Stimulated activated CD4-positive, alpha-beta T cell treated with anti-CD3 and anti-CD28 coated beads, Interleukin-12 subunit alpha, Interleukin-12 subunit beta, amount 100 ng/mL, for 24 hours (primary cell): ENCODE measurements around the gene GNAS-AS1.

ENCODE experiments used
- DNase-seq, 2 experiments: peaks; one replicate each; pipeline ENCODE4 v3.0.0-alpha.2; 2020; ENCODE audit warnings: low read depth in 2 of 2

The GNAS-AS1 gene

DNA sequence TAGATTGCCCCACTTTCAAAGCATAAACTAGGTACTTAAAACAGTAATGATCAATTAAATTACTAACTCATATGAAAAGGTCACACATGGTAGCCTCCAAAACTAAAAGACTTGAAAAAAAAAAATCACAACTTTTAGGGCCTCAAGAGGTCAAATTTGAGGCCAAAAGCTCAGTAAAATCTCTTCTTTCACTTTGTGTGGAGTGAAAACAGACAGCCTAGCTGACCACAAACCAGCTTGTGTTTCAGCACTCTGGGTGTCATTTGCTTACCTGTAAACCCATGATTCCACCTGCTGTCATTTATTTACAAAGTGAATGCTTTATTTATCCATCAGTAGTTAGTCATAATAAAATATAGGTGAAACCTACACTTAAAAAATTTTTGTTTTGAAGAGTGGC lies 35.8 kb upstream of the GNAS-AS1 start:
- no peak for DNase-seq

DNA sequence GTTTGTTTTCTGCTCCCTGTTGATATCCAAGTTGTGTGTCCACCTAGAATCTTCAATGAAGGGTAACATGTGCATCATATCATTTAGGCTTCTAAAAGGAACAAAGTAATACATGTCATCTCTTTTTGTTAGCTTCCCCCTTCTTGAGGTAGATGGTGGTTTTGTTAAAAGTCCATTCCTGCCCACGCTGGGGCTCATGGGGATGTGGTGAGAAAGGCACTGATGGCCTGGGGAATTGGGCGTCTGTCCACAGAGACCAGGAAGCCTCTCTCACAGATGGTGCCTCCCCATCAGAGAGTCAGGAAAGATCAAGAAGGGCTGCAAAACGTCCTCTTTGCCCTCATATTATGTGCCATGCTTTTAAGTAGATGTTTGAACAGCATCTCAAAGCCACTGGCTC lies 34.3 kb upstream of the GNAS-AS1 start:
- DNase-seq = no peak

DNA sequence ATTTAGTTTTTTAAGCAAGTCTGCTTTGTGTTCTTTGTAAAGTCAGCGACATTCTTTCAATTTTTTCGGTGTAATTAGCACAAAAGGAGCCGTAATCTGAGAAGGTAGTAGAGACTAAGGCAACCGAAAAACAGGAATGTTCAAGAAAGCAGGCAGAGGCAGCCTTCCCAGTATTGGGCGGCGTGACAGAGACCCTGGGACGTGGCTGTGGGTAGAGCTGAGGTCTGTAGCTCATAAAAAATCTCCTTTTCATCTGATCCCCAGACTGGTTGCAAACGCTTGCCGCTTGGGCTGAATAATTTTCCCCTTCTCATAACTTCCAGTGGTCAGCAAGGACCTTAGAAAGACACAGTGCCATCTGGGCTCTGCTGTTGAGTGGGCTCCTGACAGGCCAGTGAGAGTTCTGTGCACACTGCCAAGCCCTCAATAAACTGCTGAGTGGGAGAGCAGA lies 32.6 kb upstream of the GNAS-AS1 start:
- no peak for DNase-seq

DNA sequence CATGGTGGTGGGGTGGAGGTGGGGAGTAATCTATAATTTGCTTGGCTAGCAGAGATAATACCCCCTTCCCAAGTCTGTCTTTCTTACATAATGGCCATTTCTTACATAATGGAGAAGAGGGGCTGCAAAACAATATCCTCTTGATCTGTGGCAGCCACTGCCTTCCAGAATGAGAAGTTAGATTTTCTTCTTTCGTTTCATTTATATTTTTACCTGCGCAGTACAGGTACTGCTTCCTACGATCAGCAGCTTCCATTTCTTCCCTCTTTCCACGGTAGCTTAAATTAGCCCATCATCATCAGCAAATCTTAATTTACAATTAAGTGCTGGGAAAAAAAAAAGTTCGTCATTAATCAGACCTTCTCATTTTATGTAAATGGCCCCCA lies 32.0 kb upstream of the GNAS-AS1 start:
- no peak for DNase-seq

DNA sequence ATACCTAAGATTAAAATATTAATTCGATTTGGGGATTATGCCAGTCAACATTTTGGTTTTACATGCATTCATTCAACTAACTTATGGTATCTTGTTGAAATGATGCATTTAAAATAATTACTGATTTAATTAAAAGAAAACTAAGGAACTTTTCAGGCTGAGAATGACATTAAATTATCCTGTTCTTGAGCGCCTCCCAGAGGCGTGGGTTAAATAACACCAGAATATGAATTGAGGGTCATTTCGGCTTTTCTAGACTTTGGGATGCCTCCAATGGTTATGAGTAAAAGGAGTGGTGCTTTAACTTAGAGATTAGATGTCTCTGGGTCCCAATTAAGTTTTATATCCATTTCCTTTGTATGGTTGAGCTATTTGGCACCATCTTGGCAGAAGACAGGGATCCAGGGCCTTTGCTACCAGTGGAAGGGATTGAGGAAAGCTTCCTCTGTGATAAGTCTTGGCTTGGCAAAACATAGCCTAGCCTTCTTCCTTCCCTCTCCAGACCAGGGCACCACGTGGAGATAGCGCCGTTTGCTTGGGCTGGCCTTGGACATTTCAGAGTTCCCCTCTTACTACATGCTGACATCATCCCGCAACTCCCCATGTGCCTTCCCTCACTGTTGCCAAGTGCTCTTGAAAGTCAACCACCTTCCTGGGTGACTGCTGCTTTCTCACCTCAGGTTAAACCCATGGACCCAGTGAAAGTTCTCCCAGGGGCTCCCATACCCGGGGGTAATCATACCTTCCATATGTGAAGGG lies 30.5 kb upstream of the GNAS-AS1 start:
- DNase-seq = no peak

DNA sequence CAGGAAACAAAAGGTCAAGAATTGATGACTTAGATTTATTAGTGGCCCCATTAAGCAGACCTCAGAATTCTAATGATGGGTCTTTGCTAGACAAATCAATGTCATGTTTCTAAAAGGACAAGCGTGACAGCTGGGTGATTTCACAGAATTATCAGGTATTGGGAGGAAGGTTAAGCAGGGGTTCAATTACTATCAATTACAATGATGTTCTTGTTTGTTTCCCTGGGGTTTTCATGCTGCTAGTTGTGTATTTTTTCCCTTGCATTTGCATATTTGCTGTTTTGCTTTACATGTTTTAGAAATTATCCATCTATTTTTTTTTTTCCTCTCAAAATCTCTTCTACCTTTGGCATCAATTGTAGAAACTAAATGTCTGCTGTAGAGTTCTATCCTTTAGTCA lies 29.7 kb upstream of the GNAS-AS1 start:
- DNase-seq = no peak

DNA sequence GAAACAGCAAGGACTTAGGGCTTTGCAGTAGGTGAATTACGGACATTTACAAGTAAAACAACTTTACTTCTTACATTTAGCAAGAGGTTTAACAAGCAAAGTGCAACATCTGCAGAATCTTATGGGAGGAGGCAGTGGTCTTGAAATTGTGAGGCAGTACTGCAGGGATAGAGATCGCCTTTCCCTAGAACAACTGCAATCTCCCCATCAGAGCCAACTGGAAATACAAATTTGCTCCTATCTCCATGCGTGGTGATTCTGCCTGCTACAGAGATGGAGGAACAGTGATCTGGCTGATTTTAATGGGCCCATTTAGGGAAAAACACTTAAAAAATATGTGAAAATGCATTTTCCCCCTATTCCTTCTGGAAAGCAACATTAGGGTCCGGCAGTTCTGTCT lies 27.7 kb upstream of the GNAS-AS1 start:
- DNase-seq = no peak

DNA sequence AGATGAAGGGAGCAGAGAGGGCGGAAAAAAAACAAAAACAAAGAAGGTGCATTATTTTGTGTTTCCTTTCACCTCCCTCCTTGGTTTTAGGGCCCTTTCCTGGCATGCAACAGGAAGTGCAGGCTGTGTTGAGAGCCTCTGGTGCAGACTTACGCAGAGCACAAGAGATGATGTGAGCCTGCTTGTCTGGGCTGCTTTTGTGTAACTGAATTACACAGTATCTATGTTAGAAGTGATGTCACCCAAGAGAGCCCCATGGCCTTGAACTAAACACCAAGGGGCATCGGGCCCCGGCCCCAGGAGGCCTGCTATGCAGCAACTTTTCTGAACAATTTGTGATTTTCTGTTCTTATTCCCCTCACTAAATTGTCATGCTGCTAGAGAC lies 27.3 kb upstream of the GNAS-AS1 start:
- no peak for DNase-seq

DNA sequence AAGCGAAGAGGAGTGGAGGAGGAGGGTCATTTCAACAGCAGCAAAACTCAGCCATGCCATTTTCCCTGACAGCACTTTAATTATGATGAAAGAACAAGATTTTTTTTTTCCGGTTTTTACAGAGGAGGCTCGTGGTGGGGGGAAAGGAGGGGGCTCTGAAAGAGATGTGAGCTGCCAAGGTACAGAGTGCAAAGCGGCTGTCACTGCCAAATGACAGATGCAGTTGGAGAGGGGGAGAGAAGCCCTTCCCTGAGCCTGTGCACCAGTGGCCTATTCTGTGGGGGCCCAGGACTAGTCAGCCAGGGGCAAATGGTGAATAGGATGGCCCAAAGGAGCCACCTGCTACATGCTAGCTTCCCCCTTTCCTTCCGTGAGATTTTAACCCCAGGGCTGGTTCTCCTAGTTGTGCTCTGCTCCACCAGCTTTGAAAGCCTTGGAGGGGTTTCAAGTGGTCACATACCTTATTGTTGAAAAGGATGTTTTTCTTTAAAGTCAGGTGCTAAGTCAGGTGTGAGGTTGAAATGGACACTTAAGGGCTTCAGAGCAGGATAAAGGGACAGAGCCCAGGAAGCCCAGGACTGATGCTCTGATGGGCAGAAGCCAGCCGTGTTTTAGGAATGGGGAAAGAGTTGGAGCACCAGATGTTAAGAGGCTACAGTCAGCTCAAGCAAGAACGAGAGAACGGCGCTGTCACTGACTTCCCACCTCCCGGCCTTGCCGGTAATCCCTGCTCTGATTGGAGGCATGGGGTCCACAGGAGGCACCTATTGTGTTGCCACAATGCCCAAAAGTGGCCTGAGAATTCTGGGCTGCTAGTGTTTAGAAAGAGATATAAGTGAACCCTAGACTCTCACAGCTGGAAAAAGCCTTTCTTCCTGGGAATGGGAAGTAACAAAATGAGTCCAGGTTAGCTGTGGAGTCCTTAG lies 26.6 kb upstream of the GNAS-AS1 start:
- DNase-seq = no peak

DNA sequence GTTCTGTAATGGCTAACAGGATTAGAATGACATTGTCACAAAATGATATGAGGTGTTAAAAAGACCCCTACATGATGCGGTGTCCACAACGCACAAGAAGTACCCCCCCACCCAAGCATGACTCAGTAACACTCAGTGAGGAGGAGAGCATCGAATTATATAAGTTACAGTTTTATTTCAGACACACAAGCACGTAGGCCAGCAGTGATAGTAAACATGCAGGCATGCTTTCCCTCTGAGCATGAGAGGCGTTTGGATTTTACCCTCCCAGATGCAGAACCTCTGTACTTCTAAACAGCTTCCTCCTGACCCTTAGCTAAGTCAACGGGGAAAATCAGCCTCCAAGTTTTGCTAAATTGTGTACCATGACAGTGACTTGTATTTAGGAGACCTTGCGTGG lies 25.7 kb upstream of the GNAS-AS1 start:
- DNase-seq = no peak

DNA sequence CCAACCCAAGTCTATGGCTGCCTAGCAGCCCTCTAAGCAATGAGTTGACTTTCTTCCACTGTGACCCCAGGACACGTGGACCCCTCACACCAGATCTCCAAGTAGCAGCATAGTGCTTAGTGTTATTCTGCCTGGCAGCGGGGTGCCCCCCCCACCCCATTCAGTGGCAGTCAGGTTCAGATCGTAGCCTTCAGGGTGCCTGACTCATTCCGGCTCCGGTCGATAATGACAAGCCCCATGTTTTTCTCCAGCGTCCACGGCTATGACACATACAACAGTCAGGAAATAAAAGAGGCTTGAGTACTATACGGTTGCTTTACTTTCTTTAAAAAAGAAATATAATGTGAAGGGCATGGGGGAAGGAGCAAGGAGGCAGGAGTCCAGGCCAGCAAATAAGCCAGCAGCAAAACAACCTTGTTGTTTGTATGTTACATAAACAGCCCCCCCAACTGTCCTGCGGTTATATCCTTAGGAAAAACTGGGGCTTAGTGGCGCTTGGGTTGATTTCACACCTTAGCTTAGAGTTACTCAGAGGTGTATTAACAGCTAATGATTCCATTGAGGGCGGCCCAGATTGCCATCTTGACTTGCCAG lies 24.9 kb upstream of the GNAS-AS1 start:
- DNase-seq = no peak

DNA sequence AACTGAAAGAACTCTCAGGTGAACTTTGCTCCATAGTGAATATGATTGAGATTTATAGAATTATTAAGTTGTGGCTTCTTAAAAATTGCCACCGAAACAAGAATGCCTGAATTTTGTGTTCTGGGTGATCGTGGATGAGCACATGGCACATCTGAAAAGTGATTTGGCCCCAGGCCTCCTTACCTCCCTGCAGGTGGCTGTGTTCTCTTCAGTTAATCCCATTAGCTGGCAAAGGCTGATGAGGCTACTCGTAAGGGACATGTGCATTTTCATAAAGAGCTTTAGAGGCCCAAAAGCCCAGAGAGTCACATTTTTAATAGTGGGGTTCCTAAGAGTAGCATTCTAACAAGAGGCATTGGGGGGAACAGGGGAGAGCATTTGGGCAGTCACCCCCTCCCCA lies 24.4 kb upstream of the GNAS-AS1 start:
- no peak for DNase-seq

DNA sequence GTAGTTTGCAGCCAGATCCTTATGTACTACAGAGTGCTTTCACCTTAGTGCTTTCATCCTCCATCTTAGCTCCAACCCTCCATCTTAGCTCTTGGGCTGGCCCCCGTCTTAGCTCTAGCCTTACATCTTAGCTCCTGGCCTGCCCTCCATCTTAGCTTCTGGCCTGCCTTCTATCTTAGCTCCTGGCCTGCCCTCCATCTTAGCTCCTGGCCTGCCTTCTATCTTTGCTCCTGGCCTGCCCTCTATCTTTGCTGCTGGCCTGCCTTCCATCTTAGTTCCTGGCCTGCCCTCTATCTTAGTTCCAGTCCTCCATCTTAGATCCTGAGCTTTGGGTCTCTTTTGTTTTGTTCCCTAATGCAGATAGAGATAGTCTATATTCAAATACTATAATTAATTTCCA lies 23.8 kb upstream of the GNAS-AS1 start:
- no peak for DNase-seq

DNA sequence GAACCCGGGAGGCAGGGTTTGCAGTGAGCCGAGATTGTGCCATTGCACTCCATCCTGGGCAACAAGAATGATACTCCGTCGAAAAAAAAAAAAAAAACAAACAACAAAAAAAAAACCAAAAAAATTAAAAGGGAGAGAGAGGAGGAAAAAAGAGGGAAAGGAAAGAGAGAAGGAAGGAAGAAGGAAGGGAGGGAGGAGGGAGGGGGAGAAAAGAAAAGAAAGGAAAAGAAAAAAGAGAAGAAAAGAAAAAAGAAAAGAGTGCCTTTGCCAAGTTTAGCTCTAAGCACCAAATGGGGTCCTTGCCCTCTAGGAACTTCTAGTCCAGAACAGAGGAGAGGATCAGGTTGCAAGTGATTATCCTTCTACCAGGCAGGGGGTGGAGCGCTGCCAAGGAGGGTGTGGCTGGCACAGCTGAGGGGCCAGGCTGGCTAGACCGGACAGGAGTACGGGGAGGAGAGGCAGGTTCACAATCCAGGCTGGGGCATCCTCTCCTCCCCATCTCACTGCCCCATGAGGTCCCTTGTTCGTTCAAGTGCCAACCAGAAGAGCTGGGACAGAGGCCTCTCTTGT lies 20.9 kb upstream of the GNAS-AS1 start:
- DNase-seq = no peak

DNA sequence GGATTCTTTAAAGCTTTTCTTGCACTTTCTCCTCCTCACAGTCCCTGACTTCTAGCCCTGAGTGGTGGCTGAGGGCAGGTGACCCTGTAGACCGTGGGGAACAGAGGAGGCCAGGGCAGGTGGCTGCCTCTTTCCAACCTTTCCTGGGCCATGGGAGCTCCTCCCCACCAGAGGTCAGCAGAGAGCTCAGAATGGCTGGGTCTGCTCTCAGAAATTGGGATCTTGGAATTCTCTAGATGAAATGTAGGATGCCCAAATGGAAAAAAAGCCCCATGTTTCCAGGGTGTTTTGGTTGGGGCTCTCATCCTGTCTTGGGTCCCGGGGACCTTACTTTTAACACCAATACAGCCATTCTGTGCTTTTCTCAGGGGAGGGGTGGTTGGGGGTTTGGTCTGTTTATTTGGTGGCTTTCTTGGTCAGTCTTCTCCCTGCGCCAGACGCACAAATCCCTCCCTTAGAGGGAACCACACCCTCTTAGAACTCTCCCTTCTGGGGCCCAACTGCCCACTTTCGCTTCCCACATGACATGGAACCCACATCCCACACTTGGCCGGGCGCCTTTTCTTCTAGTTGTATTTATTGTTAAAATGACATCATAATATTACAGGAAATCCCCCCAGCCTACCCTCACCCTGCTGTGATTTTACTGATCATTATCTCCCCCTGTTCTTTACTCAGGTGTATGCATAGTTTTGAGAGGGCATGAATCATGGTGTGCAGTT lies 19.8 kb upstream of the GNAS-AS1 start:
- peak in 1 of 2 experiments; percentile 50 for DNase-seq

DNA sequence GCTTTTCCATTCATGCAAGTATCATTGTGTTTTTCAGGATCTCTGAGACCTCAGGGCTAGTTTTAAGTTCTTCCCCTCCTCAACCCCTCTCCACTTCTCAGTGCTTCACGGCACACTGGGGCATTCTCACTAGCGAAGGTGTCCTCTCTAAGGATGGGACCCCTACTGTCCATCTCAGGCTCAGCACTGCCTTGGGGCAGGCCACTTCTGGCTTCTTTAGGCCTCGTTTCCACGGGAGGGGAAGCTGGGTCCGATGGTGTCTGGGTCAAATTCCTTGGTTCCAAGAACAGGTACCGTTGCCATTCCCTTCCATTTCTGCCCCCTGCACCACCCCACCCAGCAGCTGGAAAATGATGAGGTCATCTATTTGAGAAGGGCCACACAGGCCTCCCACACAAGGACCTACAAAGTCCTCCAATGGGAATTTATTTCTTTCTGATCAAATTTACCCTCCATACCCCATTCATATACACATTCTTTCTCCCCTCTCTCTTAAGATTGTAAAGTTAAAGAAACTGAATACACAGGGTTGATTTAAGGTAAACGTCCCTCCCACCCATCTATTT lies 19.0 kb upstream of the GNAS-AS1 start:
- DNase-seq = no peak

DNA sequence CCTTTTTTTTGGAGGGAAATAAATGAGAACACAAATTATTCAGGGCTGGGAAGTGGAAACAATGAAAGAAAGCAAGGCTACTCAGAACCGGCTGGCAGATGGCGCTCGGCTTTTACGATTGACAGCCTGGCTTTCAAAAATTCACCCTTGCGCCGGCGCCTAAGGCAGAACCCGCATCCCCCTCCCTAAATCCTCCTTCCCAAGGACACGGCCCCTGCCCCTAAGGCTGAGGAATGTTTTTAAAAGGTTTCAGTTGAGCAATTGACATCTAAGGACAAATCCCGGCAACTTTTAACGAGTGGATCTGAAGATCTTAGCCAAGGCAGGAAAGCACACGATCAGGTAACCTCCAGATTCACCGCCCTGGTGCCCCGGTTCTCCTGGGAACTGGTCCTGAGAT lies 18.1 kb upstream of the GNAS-AS1 start:
- DNase-seq = no peak

DNA sequence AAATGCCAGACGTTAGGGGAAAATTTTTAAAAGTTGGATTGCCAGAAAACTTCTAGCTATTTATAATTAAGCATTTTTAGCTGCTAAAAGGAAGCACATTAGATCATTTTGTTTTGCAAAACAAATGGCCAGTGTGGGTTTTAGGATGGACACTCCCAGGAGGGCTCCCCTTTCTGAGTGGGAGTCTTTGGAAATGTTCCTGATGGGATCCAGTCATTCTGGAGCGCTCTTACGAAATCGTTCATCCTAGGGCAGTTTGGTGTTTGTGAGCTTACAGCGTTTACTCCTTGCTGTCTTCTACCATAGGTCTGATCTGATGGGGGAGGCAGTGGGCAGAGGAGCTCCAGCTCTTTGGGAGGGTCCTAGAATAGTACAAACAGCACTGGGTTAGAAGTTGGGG lies 16.5 kb upstream of the GNAS-AS1 start:
- DNase-seq = no peak

DNA sequence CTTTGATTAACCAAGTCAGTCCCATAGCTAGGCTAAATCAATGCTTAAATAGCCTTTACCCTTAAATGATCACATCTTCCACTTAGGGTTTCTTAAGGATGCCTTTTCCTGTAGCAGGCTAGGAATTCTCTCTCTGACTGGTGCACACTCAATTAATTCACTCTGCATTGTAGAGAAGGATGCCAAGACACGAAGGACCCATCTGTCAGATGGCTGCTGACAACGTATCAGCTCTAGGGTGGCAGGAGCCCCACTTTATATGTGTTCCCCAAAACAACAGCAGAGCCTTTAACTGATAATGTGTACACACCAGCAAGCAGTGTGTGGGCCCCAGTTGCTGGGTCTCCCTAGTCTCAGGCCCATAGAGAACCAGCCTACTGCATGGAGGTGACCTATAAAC lies 15.1 kb upstream of the GNAS-AS1 start:
- DNase-seq = no peak

DNA sequence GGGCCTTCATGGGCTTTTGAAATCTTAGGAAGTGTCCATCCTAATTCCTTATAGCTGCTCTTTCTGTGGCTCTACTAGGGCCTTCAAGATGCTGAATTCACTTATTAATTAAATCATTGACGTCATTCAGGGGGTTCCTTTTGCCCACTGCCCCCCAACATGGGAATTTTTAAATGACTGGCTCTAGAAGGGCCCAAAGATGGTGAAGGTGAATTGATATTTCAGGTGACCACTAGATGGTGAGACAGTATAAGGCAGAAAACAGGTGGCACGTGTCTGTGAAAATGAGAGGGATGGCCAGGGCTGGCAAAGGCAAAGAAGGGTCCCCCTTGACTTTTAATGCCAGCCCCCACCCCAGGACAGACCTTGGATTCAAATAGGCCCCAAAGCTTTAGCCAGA lies 13.6 kb upstream of the GNAS-AS1 start:
- no peak for DNase-seq

DNA sequence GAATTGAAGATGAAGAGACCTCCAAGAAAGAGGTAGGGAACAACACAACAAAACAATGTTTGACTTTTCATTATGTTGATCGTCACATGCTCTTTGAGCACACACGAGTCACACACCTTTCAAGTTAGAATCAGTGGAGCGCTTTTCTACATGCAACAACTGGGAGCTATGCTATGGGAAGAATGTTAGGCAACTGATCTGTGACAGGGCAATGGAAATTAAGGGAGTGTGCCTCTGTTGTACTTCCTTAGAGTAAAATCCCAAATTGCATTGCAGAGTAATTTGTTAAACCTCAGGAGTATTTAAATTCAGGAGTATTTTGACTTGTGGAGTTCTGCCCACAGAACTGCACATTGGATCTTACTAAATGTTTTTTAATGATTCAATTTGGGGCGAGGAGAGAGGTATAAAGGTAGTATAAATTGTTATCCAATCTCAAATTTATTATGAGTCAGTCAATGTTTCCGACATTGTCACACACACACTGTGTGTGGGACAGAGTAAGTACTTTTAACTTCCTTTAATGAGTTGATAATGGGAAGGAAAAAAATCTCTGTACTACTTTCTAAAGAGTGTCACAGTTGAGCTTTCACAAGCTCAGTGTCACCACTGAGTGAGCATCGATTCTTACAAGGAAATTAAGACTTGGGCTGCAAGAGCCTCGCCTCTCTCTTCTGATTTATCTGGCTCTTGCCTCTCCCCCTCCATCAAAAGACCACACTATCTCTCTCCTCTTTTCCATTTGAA lies 12.5 kb upstream of the GNAS-AS1 start:
- DNase-seq = no peak
